IMR-90 (cell line): Measurements from ENCODE around the gene TSC22D4. TPM values are rescaled to one million over a fixed set of nuclear protein-coding genes. Genes with fewer than 3 reads are reported as not detected.

Experiments
- ATAC-seq: fragments of 200-7000 bp; cut with Tn5 transposase; 2 replicates; pipeline ENCODE4 v1.9.1; 2020; ENCODE audit warnings: low read depth, mild to moderate bottlenecking, moderate library complexity
- BruUV-seq: library from RNA; stranded (reverse); fragments of 400-500 nt; replicated peaks from 2 replicates; lab custom pipeline; 2021; lab: Mats Ljungman, UMichigan
- CTCF ChIA-PET: fragments of 300-600 bp; formaldehyde crosslinking; extraction: SDS; loops from one replicate; lab custom pipeline; 2021; ENCODE audit warnings: antibody characterized with exemption; lab: Yijun Ruan, JAX
- POLR2A ChIA-PET: fragments of 300-600 bp; sonication (Branson Sonifier 250); formaldehyde crosslinking; loops from one replicate; lab custom pipeline; 2022; ENCODE audit warnings: antibody characterized with exemption; ENCODE audit not compliant: unreplicated experiment; lab: Charles Lee
- DNase-seq: peaks from one replicate; pipeline ENCODE4 v3.0.0; 2013
- H2AFZ ChIP-seq: replicated peaks from 2 replicates; pipeline ENCODE3; 2013; ENCODE audit warnings: low read length, mild to moderate bottlenecking; ENCODE audit not compliant: poor library complexity
- H2AK5ac ChIP-seq: 2 replicates; pipeline ENCODE4 v1.6.1; 2013; ENCODE audit warnings: low read depth, low read length, inconsistent platforms
- H2AK9ac ChIP-seq: replicated peaks from 2 replicates; pipeline ENCODE3; 2013; ENCODE audit warnings: mild to moderate bottlenecking, low read depth, low read length, moderate library complexity; ENCODE audit not compliant: poor library complexity
- H2BK120ac ChIP-seq: 2 replicates; pipeline ENCODE4 v1.6.1; 2013; ENCODE audit warnings: low read depth, low read length, inconsistent platforms
- H2BK15ac ChIP-seq: 3 replicates; pipeline ENCODE4 v1.6.1; 2013; ENCODE audit warnings: low read depth, low read length, inconsistent platforms
- H2BK20ac ChIP-seq: 2 replicates; pipeline ENCODE4 v1.6.1; 2013; ENCODE audit warnings: low read depth, mild to moderate bottlenecking, inconsistent platforms, low read length, moderate library complexity
- H2BK5ac ChIP-seq: 2 replicates; pipeline ENCODE4 v1.6.1; 2013; ENCODE audit warnings: mild to moderate bottlenecking, low read depth, low read length, inconsistent platforms; ENCODE audit not compliant: poor library complexity, severe bottlenecking
- H3K14ac ChIP-seq: replicated peaks from 2 replicates; pipeline ENCODE4 v1.6.1; 2013; ENCODE audit warnings: low read depth, low read length, inconsistent platforms
- H3K18ac ChIP-seq: 2 replicates; pipeline ENCODE4 v1.6.1; 2013; ENCODE audit warnings: low read depth, low read length, control low read depth
- H3K23ac ChIP-seq: 2 replicates; pipeline ENCODE4 v1.6.1; 2013; ENCODE audit warnings: low read depth, low read length, inconsistent platforms
- H3K27ac ChIP-seq: 2 replicates; pipeline ENCODE4 v1.5.1; 2013; ENCODE audit warnings: mild to moderate bottlenecking, control low read depth, low read length; ENCODE audit not compliant: insufficient read depth
- H3K27me3 ChIP-seq: 2 replicates; pipeline ENCODE4 v1.6.1; 2013; ENCODE audit warnings: low read length; ENCODE audit not compliant: control insufficient read depth, insufficient read depth
- H3K36me3 ChIP-seq: 2 replicates; pipeline ENCODE4 v1.6.1; 2013; ENCODE audit warnings: low read length, mixed read lengths; ENCODE audit not compliant: control insufficient read depth, insufficient read depth
- H3K4ac ChIP-seq: 2 replicates; pipeline ENCODE4 v1.6.1; 2013; ENCODE audit warnings: low read depth, low read length, inconsistent platforms
- H3K4me1 ChIP-seq: 2 replicates; pipeline ENCODE4 v1.6.1; 2013; ENCODE audit warnings: low read length, mixed read lengths; ENCODE audit not compliant: control insufficient read depth, insufficient read depth
- H3K4me2 ChIP-seq: 2 replicates; pipeline ENCODE4 v1.6.1; 2013; ENCODE audit warnings: low read depth, mild to moderate bottlenecking, control low read depth, low read length, moderate library complexity
- H3K4me3 ChIP-seq: 2 replicates; pipeline ENCODE4 v1.5.1; 2013; ENCODE audit warnings: low read depth, mild to moderate bottlenecking, control low read depth, low read length, moderate library complexity; ENCODE audit not compliant: insufficient read depth
- H3K56ac ChIP-seq: 2 replicates; pipeline ENCODE4 v1.6.1; 2013; ENCODE audit warnings: low read length, inconsistent platforms; ENCODE audit not compliant: insufficient read depth; ENCODE audit errors: extremely low read depth
- H3K79me1 ChIP-seq, 2 experiments: 2 replicates each; pipeline ENCODE4 v1.6.1; 2013; ENCODE audit warnings: low read length in 2 of 2, inconsistent platforms in 1 of 2, low read depth in 1 of 2
- H3K9ac ChIP-seq: 2 replicates; pipeline ENCODE4 v1.6.1; 2013; ENCODE audit warnings: low read depth, low read length, control low read depth
- H3K9me1 ChIP-seq: 2 replicates; pipeline ENCODE4 v1.6.1; 2013; ENCODE audit warnings: low read length, inconsistent platforms; ENCODE audit not compliant: insufficient read depth
- H3K9me3 ChIP-seq: 2 replicates; pipeline ENCODE4 v1.6.1; 2013; ENCODE audit warnings: low read length; ENCODE audit not compliant: control insufficient read depth, insufficient read depth
- H4K20me1 ChIP-seq: 2 replicates; pipeline ENCODE4 v1.6.1; 2013; ENCODE audit warnings: low read length, inconsistent platforms; ENCODE audit not compliant: insufficient read depth
- H4K5ac ChIP-seq: 2 replicates; pipeline ENCODE4 v1.6.1; 2013; ENCODE audit warnings: mild to moderate bottlenecking, low read depth, low read length, control low read depth
- H4K8ac ChIP-seq, 2 experiments: 2 replicates each; pipeline ENCODE4 v1.6.1; 2013; ENCODE audit warnings: low read depth in 2 of 2, low read length in 2 of 2, control low read depth in 1 of 2, inconsistent platforms in 1 of 2
- H4K91ac ChIP-seq: 2 replicates; pipeline ENCODE4 v1.6.1; 2013; ENCODE audit warnings: low read depth, low read length, inconsistent platforms; ENCODE audit not compliant: insufficient read depth
- BHLHE40 ChIP-seq: fragments of 150-350 bp; IDR thresholded peaks from 2 replicates; pipeline ENCODE4 v1.6.1; 2016; ENCODE audit warnings: mild to moderate bottlenecking, low read depth, low read length
- CEBPB ChIP-seq: IDR thresholded peaks from 2 replicates; pipeline ENCODE4 v1.6.1; 2012; ENCODE audit warnings: low read depth, low read length, improper control_type of control experiment
- CHD1 ChIP-seq: IDR thresholded peaks from 2 replicates; pipeline ENCODE4 v1.6.1; 2012; ENCODE audit warnings: low read depth, low read length, improper control_type of control experiment
- MAFK ChIP-seq: IDR thresholded peaks from 2 replicates; pipeline ENCODE4 v1.6.1; 2012; ENCODE audit warnings: low read depth, low read length, improper control_type of control experiment
- MAZ ChIP-seq: IDR thresholded peaks from 2 replicates; pipeline ENCODE4 v1.6.1; 2012; ENCODE audit warnings: low read depth, mild to moderate bottlenecking, low read length, improper control_type of control experiment, moderate library complexity, borderline replicate concordance
- NFE2L2 ChIP-seq: fragments of 150-350 bp; IDR thresholded peaks from 2 replicates; pipeline ENCODE4 v1.6.1; 2016; ENCODE audit warnings: low read depth, mild to moderate bottlenecking, low read length
- POLR2A ChIP-seq: IDR thresholded peaks from 2 replicates; pipeline ENCODE4 v1.6.1; 2012; ENCODE audit warnings: mild to moderate bottlenecking, low read depth, low read length
- RAD21 ChIP-seq: IDR thresholded peaks from 2 replicates; pipeline ENCODE4 v1.6.1; 2012; ENCODE audit warnings: low read length, improper control_type of control experiment
- RFX5 ChIP-seq: IDR thresholded peaks from 2 replicates; pipeline ENCODE4 v1.8.0; 2012; ENCODE audit warnings: low read depth, mild to moderate bottlenecking, low read length, moderate library complexity
- SMC3 ChIP-seq: fragments of 150-350 bp; IDR thresholded peaks from 2 replicates; pipeline ENCODE4 v1.6.1; 2016; ENCODE audit warnings: low read depth, mild to moderate bottlenecking, antibody characterized with exemption, low read length, moderate library complexity
- WGBS, 2 experiments: methylation state at CpG; one replicate each; pipeline versions ENCODE4 v1.1.5 to v1.1.7; 2013; ENCODE audit warnings: missing lambda C conversion rate in 2 of 2; ENCODE audit not compliant: insufficient read length in 1 of 2; ENCODE audit errors: extremely low coverage in 2 of 2; 5-methylcytosine and 5-hydroxymethylcytosine counted together
- dilution Hi-C: fragments of 300-500 bp; cut with HindIII; formaldehyde crosslinking; loops from one replicate; pipeline ENCODE4 v1.14.3; 2018; ENCODE audit warnings: low sequenced_read_pairs; ENCODE audit not compliant: unreplicated experiment
- in situ Hi-C: fragments of 300-500 bp; cut with MboI; formaldehyde crosslinking; loops from 3 replicates; pipeline ENCODE4 v1.14.3; 2019; ENCODE audit warnings: low sequenced_read_pairs, inconsistent platforms, mixed read lengths
- intact Hi-C: fragments of 100-400 bp; cut with micrococcal nuclease; formaldehyde crosslinking; loops from 2 replicates; pipeline ENCODE4 v1.10.0; 2022
- polyA plus RNA-seq, 3 experiments: library from polyadenylated mRNA; depleted of rRNA; stranded (reverse); fragments of >200 nt; gene quantifications; 2 replicates each; pipeline ENCODE4 v1.2.3, GENCODE V29; 2012; ENCODE audit warnings: low replicate concordance in 1 of 3
- total RNA-seq: library from RNA; depleted of rRNA; stranded (reverse); fragments of >200 nt; gene quantifications from 2 replicates; pipeline ENCODE4 v1.2.3, GENCODE V29; 2012
- TF ChIP-seq, protein P1 (sequence below): fragments of 150-350 bp; IDR thresholded peaks from 2 replicates; pipeline ENCODE4 v1.6.1; 2016; ENCODE audit warnings: low read depth, mild to moderate bottlenecking, low read length, moderate library complexity, borderline replicate concordance
- TF ChIP-seq, protein P2 (sequence below): conservative IDR thresholded peaks from 2 replicates; pipeline ENCODE4 v1.5.1; 2012; ENCODE audit warnings: mild to moderate bottlenecking, low read depth, low read length, improper control_type of control experiment

TSC22D4 gene
- total and polyA plus RNA-seq, 2 of the 4 experiments (the other 2 are of a cell fraction): 9.3 to 29.9 TPM

DNA sequence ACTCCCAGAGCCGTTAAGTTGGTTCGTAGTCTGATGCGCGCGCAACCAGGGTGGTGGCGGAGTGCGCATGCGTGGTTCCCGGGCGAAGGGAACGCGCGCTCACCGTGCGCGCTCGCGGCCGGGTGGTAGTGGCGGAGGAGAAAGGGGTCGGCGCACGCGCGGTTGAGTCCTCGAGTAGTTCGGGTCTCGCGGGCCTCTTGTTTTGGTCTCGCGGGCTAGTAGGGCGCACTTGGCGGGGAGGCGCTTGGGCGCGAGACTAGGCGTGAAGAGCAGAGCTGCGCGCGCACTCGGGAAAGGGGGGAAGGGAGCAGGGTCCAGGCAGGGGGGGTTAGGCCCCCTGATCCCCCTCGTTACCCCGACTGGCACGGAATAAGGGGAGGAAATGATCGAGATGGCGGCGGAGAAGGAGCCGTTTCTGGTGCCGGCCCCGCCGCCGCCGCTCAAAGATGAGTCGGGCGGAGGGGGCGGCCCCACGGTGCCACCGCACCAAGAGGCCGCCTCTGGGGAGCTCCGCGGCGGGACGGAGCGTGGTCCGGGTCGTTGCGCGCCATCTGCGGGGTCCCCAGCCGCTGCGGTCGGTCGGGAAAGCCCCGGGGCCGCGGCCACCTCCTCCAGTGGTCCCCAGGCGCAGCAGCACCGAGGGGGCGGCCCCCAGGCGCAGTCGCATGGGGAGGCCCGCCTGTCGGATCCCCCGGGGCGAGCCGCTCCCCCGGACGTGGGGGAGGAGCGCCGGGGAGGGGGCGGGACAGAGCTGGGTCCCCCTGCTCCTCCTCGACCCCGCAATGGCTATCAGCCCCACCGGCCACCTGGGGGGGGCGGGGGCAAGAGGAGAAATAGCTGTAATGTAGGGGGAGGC, 49.1 kb downstream of the TSC22D4 start, which contains the start of gene MEPCE:
Gene MEPCE, plus strand, starts transcription at position 195 of the 856 bp plus-strand sequence. Its CDS starts 188 bp downstream, at position 383.
- Histone ChIP-seq H3K9me1 (peaks cover 13% of the 10 kb centered on the region), H3K9me3 (no peaks in the 10 kb centered on the region), H3K27me3 (no peaks in the 10 kb centered on the region), H4K8ac (peak within 1 kb of the TSS; percentile 73 to 99), H3K14ac (peak within 1 kb of the TSS; percentile 100), H3K4me3 (peak within 1 kb of the TSS; percentile 64), H4K20me1 (peaks cover 13% of the 10 kb centered on the region), H3K9ac (peak within 1 kb of the TSS; percentile 95), H3K4ac (peak within 1 kb of the TSS; percentile 97), H3K18ac (peak within 1 kb of the TSS; percentile 89), H2AK9ac (peak within 1 kb of the TSS; percentile 99), H3K79me1 (peaks cover 10 to 46% of the 10 kb centered on the region in 2 experiments), H2BK120ac (peak within 1 kb of the TSS; percentile 95), H3K4me1 (peaks cover 7% of the 10 kb centered on the region; the same call in 1 of the 2 replicates), H3K23ac (peak within 1 kb of the TSS; percentile 98), H3K27ac (peak within 1 kb of the TSS; percentile 97), H2BK20ac (no peak within 1 kb of the TSS), H2BK5ac (peak within 1 kb of the TSS; percentile 96), H3K56ac (peak within 1 kb of the TSS; percentile 98), H4K91ac (peak within 1 kb of the TSS; percentile 99), H4K5ac (peak within 1 kb of the TSS; percentile 87), H2BK15ac (peak within 1 kb of the TSS; percentile 79; the same call in 1 of the 3 replicates), H2AK5ac (peak within 1 kb of the TSS; percentile 99), H2AFZ (peak within 1 kb of the TSS; percentile 90), H3K36me3 (peaks cover 26% of the 10 kb centered on the region), H3K4me2 (peak within 1 kb of the TSS; percentile 85)
- TF ChIP-seq MAZ (peak; percentile 29; the same call in 1 of the 2 replicates), MAFK (no peak), CHD1 (peak; percentile 85; the same call in 1 of the 2 replicates), RFX5 (no peak), BHLHE40 (no peak), POLR2A (no peak), NFE2L2 (no peak), RAD21 (no peak), SMC3 (no peak), CEBPB (no peak)
- TF ChIP-seq, protein P1, sequence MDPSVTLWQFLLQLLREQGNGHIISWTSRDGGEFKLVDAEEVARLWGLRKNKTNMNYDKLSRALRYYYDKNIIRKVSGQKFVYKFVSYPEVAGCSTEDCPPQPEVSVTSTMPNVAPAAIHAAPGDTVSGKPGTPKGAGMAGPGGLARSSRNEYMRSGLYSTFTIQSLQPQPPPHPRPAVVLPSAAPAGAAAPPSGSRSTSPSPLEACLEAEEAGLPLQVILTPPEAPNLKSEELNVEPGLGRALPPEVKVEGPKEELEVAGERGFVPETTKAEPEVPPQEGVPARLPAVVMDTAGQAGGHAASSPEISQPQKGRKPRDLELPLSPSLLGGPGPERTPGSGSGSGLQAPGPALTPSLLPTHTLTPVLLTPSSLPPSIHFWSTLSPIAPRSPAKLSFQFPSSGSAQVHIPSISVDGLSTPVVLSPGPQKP: no peak
- TF ChIP-seq, protein P2, sequence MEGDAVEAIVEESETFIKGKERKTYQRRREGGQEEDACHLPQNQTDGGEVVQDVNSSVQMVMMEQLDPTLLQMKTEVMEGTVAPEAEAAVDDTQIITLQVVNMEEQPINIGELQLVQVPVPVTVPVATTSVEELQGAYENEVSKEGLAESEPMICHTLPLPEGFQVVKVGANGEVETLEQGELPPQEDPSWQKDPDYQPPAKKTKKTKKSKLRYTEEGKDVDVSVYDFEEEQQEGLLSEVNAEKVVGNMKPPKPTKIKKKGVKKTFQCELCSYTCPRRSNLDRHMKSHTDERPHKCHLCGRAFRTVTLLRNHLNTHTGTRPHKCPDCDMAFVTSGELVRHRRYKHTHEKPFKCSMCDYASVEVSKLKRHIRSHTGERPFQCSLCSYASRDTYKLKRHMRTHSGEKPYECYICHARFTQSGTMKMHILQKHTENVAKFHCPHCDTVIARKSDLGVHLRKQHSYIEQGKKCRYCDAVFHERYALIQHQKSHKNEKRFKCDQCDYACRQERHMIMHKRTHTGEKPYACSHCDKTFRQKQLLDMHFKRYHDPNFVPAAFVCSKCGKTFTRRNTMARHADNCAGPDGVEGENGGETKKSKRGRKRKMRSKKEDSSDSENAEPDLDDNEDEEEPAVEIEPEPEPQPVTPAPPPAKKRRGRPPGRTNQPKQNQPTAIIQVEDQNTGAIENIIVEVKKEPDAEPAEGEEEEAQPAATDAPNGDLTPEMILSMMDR: no peak
- ChIA-PET POLR2A (interaction anchor here (0.6 kb wide), 2 partner anchors 91 to 205 kb away, joined by 6 to 13 read pairs; no protein-coding TSS in a partner anchor), CTCF (interaction anchor here (0.7 to 1.4 kb wide), 2 partner anchors 10 to 28 kb away, joined by 3 to 4 read pairs; no protein-coding TSS in a partner anchor)
- 0% methylated on average over 31 of the region's 95 CpGs; no CpG with 5 or more reads in 1 of the 2 experiments for WGBS, 2 experiments
- intact Hi-C loops (no loop called here), in situ Hi-C loops (loop anchor here (25.0 kb wide), 1 partner anchor 682 kb away; no protein-coding TSS in a partner anchor), dilution Hi-C loops (no loop called here)
- DNase-seq (peak; percentile 96), ATAC-seq (peak; percentile 60)
- BruUV-seq: TSS peak; percentile 37
